Osteocyte (in vitro differentiated cells): ENCODE measurements around the gene TAL2. TPM values are rescaled to one million over a fixed set of nuclear protein-coding genes. Genes with fewer than 3 reads are reported as not detected.

Experiments used
- DNase-seq: peaks from one replicate; pipeline ENCODE4 v3.0.0; 2021; ENCODE audit warnings: mixed read lengths; ENCODE audit not compliant: unreplicated experiment; ENCODE audit errors: extremely low spot score
- H3K27ac Mint-ChIP-seq: one replicate; pipeline ENCODE4 v1.8.0; 2021; ENCODE audit warnings: mild to moderate bottlenecking, mixed read lengths; ENCODE audit not compliant: unreplicated experiment
- H3K27me3 Mint-ChIP-seq: one replicate; pipeline ENCODE4 v1.8.0; 2021; ENCODE audit warnings: mixed read lengths; ENCODE audit not compliant: unreplicated experiment
- H3K36me3 Mint-ChIP-seq: one replicate; pipeline ENCODE4 v1.8.0; 2021; ENCODE audit warnings: mixed read lengths; ENCODE audit not compliant: unreplicated experiment
- H3K4me1 Mint-ChIP-seq: one replicate; pipeline ENCODE4 v1.8.0; 2021; ENCODE audit warnings: mixed read lengths; ENCODE audit not compliant: unreplicated experiment
- H3K4me3 Mint-ChIP-seq: one replicate; pipeline ENCODE4 v1.8.0; 2021; ENCODE audit warnings: mild to moderate bottlenecking, moderate library complexity, mixed read lengths; ENCODE audit not compliant: unreplicated experiment
- H3K9me3 Mint-ChIP-seq: one replicate; pipeline ENCODE4 v1.8.0; 2021; ENCODE audit warnings: mixed read lengths; ENCODE audit not compliant: unreplicated experiment
- long read RNA-seq: library from polyadenylated mRNA; unstranded; transcript quantifications from one replicate; pipeline ENCODE4 v2.0.0, GENCODE V29; 2021
- total RNA-seq: library from RNA; stranded (reverse); gene quantifications from 2 replicates; pipeline ENCODE4 v1.2.1, GENCODE V29; 2021
- TF ChIP-seq, protein P1 (sequence below): fragments of 200-600 bp; sonication (generic); IDR thresholded peaks from 2 replicates; pipeline ENCODE4 v1.5.0; 2021; ENCODE audit warnings: antibody characterized with exemption, mild to moderate bottlenecking, moderate library complexity

Gene TAL2
- not detected in 2 replicates for total RNA-seq
- long read RNA-seq: 0 reads

DNA sequence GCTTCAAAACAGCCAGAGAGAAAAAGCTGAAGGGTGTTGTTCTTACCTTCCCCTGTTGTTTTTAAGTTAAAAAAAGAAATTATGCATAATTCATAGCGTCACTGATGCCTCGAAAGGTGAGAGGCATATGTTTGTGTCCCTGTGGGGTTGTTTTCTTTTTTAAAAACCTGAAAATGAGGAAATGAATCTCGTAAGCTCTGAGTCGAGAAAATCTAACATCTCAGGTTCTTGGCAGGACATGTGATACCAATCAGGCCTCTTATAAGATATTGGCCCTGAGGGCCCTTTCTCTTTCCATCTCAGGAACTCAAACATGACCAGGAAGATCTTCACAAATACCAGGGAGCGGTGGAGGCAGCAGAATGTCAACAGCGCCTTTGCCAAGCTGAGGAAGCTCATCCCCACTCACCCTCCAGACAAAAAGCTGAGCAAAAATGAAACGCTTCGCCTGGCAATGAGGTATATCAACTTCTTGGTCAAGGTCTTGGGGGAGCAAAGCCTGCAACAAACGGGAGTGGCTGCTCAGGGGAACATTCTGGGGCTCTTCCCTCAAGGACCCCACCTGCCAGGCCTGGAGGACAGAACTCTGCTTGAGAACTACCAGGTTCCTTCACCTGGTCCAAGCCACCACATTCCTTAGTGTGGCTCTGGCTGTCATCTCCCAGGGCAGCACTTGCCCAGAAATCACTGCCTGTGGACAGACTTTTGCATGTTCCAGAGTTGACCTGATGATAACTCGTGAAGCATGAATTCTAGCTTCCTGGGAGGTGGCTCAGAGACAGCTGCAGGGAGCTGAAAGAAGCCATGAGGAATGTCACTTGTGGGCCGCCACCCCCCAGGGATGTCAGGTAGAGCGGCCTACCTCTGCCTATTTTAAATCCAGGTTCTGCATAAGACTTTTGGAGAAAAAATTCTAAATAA is at the start of gene TAL2:
Gene TAL2, plus strand, starts transcription at position 274 of the 921 bp plus-strand sequence. Its CDS starts 40 bp downstream, at position 314.
- H3K27me3 Mint-ChIP-seq: peaks cover 14% of the 10 kb centered on the region
- no peaks in the 10 kb centered on the region for H3K9me3 Mint-ChIP-seq
- H3K4me3 Mint-ChIP-seq: no peak within 1 kb of the TSS
- TF ChIP-seq, protein P1, sequence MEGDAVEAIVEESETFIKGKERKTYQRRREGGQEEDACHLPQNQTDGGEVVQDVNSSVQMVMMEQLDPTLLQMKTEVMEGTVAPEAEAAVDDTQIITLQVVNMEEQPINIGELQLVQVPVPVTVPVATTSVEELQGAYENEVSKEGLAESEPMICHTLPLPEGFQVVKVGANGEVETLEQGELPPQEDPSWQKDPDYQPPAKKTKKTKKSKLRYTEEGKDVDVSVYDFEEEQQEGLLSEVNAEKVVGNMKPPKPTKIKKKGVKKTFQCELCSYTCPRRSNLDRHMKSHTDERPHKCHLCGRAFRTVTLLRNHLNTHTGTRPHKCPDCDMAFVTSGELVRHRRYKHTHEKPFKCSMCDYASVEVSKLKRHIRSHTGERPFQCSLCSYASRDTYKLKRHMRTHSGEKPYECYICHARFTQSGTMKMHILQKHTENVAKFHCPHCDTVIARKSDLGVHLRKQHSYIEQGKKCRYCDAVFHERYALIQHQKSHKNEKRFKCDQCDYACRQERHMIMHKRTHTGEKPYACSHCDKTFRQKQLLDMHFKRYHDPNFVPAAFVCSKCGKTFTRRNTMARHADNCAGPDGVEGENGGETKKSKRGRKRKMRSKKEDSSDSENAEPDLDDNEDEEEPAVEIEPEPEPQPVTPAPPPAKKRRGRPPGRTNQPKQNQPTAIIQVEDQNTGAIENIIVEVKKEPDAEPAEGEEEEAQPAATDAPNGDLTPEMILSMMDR: no peak
- H3K36me3 Mint-ChIP-seq: no peaks in the 10 kb centered on the region
- H3K27ac Mint-ChIP-seq: no peak within 1 kb of the TSS
- H3K4me1 Mint-ChIP-seq: no peaks in the 10 kb centered on the region
- DNase-seq: no peak

DNA sequence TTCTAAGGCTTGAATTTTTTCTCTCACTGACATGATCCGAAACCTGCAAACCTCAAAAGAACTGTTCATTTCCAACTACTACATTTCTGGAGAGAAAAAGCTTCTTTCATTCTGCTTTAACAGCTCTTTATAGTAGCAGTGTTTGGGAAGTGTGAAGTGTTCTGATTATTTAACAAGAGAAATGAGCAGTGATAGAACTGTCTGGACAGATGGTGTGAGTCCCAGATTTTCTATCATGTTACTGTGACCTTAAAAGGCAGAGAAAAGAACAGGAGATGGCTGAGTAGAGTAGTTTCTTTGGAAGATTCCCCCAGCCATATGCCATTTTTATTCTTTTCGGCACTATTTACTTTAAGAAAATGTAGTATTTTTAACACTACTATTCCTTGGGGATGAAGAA is 41.3 kb upstream of the TAL2 start:
- H3K27me3 Mint-ChIP-seq: no peaks in the 10 kb centered on the region
- no peak overlapping the region for H3K4me3 Mint-ChIP-seq
- DNase-seq: no peak
- no peaks in the 10 kb centered on the region for H3K4me1 Mint-ChIP-seq
- peaks cover 3% of the 10 kb centered on the region for H3K36me3 Mint-ChIP-seq
- H3K27ac Mint-ChIP-seq: no peak overlapping the region
- TF ChIP-seq, protein P1: no peak
- no peaks in the 10 kb centered on the region for H3K9me3 Mint-ChIP-seq

DNA sequence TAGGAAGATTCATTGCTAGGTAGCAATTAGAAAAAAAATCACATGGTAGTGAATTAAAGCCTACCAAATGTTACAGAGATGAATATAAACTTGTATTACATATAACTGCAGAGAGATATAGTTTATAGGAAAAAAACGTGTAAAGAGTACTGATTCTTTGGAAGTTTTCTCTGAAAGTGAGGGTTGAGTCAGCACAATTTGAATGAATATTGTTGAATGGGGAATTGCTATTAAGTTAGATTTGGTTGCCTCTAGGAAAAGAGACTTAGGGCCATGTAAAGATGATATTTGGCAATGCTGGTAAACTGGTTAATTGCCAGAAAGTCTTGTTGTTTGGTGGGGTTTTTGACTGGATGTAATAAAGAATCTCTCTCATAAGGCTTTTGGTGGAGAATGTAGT is 37.2 kb upstream of the TAL2 start:
- peaks cover 8% of the 10 kb centered on the region for H3K36me3 Mint-ChIP-seq
- no peaks in the 10 kb centered on the region for H3K4me1 Mint-ChIP-seq
- no peak for DNase-seq
- H3K27ac Mint-ChIP-seq: no peak overlapping the region
- H3K9me3 Mint-ChIP-seq: no peaks in the 10 kb centered on the region
- TF ChIP-seq, protein P1: no peak
- H3K4me3 Mint-ChIP-seq: no peak overlapping the region
- H3K27me3 Mint-ChIP-seq: no peaks in the 10 kb centered on the region

DNA sequence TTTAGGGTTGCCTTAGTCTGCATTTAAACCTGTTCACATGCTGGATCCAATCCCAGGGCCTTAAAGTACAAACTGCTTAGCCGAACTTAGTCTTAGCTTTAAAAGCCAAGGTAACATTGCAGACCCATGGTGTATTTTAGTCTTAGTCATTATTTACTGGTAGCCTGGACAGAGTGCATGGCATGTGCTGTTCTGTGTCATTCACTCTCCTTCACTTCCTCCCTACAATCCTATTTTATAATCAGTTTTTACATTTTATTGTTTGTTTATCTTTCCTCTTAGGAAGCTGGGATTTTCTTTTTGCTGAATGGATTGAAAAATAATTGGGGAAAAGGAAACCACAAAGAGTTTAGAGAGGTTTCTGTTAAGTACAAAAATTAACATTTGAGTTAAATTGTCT is 29.4 kb upstream of the TAL2 start:
- no peaks in the 10 kb centered on the region for H3K4me1 Mint-ChIP-seq
- no peaks in the 10 kb centered on the region for H3K9me3 Mint-ChIP-seq
- H3K27me3 Mint-ChIP-seq: no peaks in the 10 kb centered on the region
- TF ChIP-seq, protein P1: no peak
- H3K27ac Mint-ChIP-seq: no peak overlapping the region
- H3K36me3 Mint-ChIP-seq: peaks cover 22% of the 10 kb centered on the region
- DNase-seq: no peak
- no peak overlapping the region for H3K4me3 Mint-ChIP-seq

DNA sequence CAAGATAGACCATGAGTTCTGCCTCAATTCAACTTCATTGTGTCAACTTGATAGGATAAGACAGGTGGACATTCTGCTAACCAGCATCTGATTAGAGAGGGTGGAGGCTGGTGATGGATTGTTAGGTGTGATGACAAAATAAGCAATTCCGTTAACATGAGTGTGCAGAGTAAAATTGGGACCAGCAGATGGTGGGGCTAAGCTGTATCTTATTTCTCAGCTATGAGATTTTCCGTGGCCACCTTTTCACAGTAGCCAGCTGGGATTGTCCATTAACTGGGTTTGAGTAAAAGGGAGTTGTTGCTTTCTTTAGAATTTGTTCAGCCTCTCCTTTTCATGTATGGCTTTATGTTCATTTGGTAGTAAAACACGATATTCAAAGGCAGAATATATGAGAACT is 28.8 kb upstream of the TAL2 start:
- DNase-seq: no peak
- Mint-ChIP-seq H3K4me1 (no peaks in the 10 kb centered on the region), H3K4me3 (no peak overlapping the region), H3K9me3 (no peaks in the 10 kb centered on the region), H3K27me3 (no peaks in the 10 kb centered on the region), H3K27ac (no peak overlapping the region), H3K36me3 (peaks cover 22% of the 10 kb centered on the region)
- TF ChIP-seq, protein P1: no peak
